Gastroesophageal sphincter (tissue), 4 donors: ENCODE data around the gene ASIC3. TPM values are rescaled to one million over a fixed set of nuclear protein-coding genes. Genes with fewer than 3 reads are reported as not detected.

ENCODE experiments used
- ATAC-seq: fragments of 150-250 bp; one replicate; pipeline ENCODE4 v1.9.1; 2016; ENCODE audit warnings: mild to moderate bottlenecking, moderate library complexity
- H3K27ac ChIP-seq, 4 donors: fragments of 200-600 bp; sonication (generic) in 3 of 4; 1 replicate in 3 of 4; 2 replicates in 1 of 4; pipeline ENCODE4 v1.5.1; 2016 to 2019
- H3K27me3 ChIP-seq: fragments of 200-600 bp; sonication (generic); one replicate; pipeline ENCODE4 v1.5.1; 2019
- H3K36me3 ChIP-seq, 2 donors: fragments of 200-600 bp; sonication (generic); one replicate each; pipeline ENCODE4 v1.5.1; 2019; ENCODE audit warnings: control low read depth in 1 of 2
- H3K4me1 ChIP-seq, 3 donors: fragments of 200-600 bp; sonication (generic); 1 replicate in 2 of 3; 2 replicates in 1 of 3; pipeline ENCODE4 v1.5.1; 2016 to 2019; ENCODE audit warnings: control low read depth in 2 of 3
- H3K4me3 ChIP-seq, 2 donors: fragments of 200-600 bp; sonication (generic); one replicate each; pipeline ENCODE4 v1.5.1; 2019; ENCODE audit warnings: mild to moderate bottlenecking in 1 of 2, moderate library complexity in 1 of 2
- H3K9me3 ChIP-seq, 3 donors: fragments of 200-600 bp; sonication (generic); one replicate each; pipeline ENCODE4 v1.5.1; 2017 to 2019; ENCODE audit warnings: control low read depth in 2 of 3
- CTCF ChIP-seq, 4 experiments: fragments of 200-600 bp in 2 of 4; fragments of 450-650 bp in 2 of 4; sonication (generic) in 1 of 4; IDR thresholded peaks; one replicate each; pipeline ENCODE4 v1.5.1; 2017 to 2019; ENCODE audit warnings: antibody characterized with exemption in 4 of 4, mild to moderate bottlenecking in 2 of 4, moderate library complexity in 2 of 4
- EP300 ChIP-seq: sonication (generic); formaldehyde crosslinking; IDR thresholded peaks from one replicate; pipeline ENCODE4 v1.6.1; 2017; ENCODE audit warnings: antibody characterized with exemption, mild to moderate bottlenecking
- POLR2A ChIP-seq, 2 donors: fragments of 450-650 bp; IDR thresholded peaks; one replicate each; pipeline ENCODE4 v1.6.1; 2017; ENCODE audit warnings: antibody characterized with exemption in 2 of 2, mild to moderate bottlenecking in 2 of 2, moderate library complexity in 1 of 2
- POLR2AphosphoS5 ChIP-seq: sonication (generic); formaldehyde crosslinking; IDR thresholded peaks from one replicate; pipeline ENCODE4 v1.6.1; 2017; ENCODE audit warnings: antibody characterized with exemption
- WGBS, 2 donors: methylation state at CpG; one replicate each; pipeline ENCODE4 v1.1.5; 2018; ENCODE audit warnings: low coverage in 1 of 2; 5-methylcytosine and 5-hydroxymethylcytosine counted together
- total RNA-seq, 4 donors: library from RNA; depleted of rRNA; stranded (reverse); fragments of >200 nt; gene quantifications; one replicate each; pipeline ENCODE4 v1.1.0, GENCODE V29; 2016

The ASIC3 gene
- total RNA-seq, 4 donors from 2014 or later = 1.7 to 3.1 (median 2.1) TPM; not detected in 1

- no peak overlapping the region for H3K4me3 ChIP-seq
Observed at GRCh38 chr7:151016942-151017341, 31.4 kb upstream of the ASIC3 start.

GRCh38 chr7:151017370-151017952 is 30.9 kb upstream of the ASIC3 start:
- TF ChIP-seq EP300 = no peak
- WGBS, 2 donors = no CpG with 5 or more reads among the region's 13 CpGs
- Histone ChIP-seq H3K27me3 (peaks cover 93% of the 10 kb centered on the region), H3K36me3 (no peaks in the 10 kb centered on the region), H3K4me1 (peaks cover 0 to 40% (median 30%) of the 10 kb centered on the region in 3 donors), H3K27ac (no peak overlapping the region), H3K9me3 (no peaks in the 10 kb centered on the region), H3K4me3 (no peak overlapping the region)
- no peak for ATAC-seq

More at GRCh38 chr7:151016942-151017341, 31.4 kb upstream of the ASIC3 start:
- TF ChIP-seq EP300 (no peak), CTCF (IDR thresholded peaks at IDR 0.05) (no peak), POLR2A (IDR thresholded peaks at IDR 0.05) (no peak), POLR2AphosphoS5 (no peak)
- Histone ChIP-seq H3K4me1 (peaks cover 0 to 40% (median 30%) of the 10 kb centered on the region in 3 donors), H3K27ac (no peak overlapping the region), H3K36me3 (no peaks in the 10 kb centered on the region), H3K9me3 (no peaks in the 10 kb centered on the region), H3K27me3 (peaks cover 98% of the 10 kb centered on the region)
- ATAC-seq = no peak
- WGBS, 2 donors = 90% methylated on average over 2 of the region's 15 CpGs; no CpG with 5 or more reads in 1 of the 2 donors

GRCh38 chr7:151017953-151018420 is 30.3 kb upstream of the ASIC3 start:
- H3K9me3 ChIP-seq = no peaks in the 10 kb centered on the region
- H3K27me3 ChIP-seq = peaks cover 88% of the 10 kb centered on the region
- TF ChIP-seq EP300 = no peak
- TF ChIP-seq CTCF (IDR thresholded peaks at IDR 0.05) = peak in 3 of 4 experiments; percentile 76 to 92 (median 81)
- ATAC-seq = peak; percentile 72
- 3 to 20% methylated on average over 1 to 17 of the region's 34 CpGs for WGBS, 2 donors
- H3K4me3 ChIP-seq = peak overlapping the region in 1 of 2 donors; percentile 38
- H3K36me3 ChIP-seq = no peaks in the 10 kb centered on the region
- peaks cover 0 to 36% (median 28%) of the 10 kb centered on the region in 3 donors for H3K4me1 ChIP-seq
- no peak overlapping the region for H3K27ac ChIP-seq

- Histone ChIP-seq H3K27ac (no peak overlapping the region), H3K4me3 (peak overlapping the region in 1 of 2 donors; percentile 38), H3K9me3 (no peaks in the 10 kb centered on the region), H3K27me3 (peaks cover 88% of the 10 kb centered on the region), H3K4me1 (peaks cover 0 to 30% (median 22%) of the 10 kb centered on the region in 3 donors), H3K36me3 (no peaks in the 10 kb centered on the region)
- no peak for TF ChIP-seq POLR2AphosphoS5
- 2% methylated on average over 8 of the region's 82 CpGs; no CpG with 5 or more reads in 1 of the 2 donors for WGBS, 2 donors
- no peak for ATAC-seq
Observed at GRCh38 chr7:151018421-151019129, 29.8 kb upstream of the ASIC3 start.

- Histone ChIP-seq H3K36me3 (no peaks in the 10 kb centered on the region), H3K27me3 (peaks cover 88% of the 10 kb centered on the region), H3K9me3 (no peaks in the 10 kb centered on the region), H3K4me1 (peaks cover 0 to 25% (median 17%) of the 10 kb centered on the region in 3 donors), H3K27ac (no peak overlapping the region), H3K4me3 (peak overlapping the region in 1 of 2 donors; percentile 38)
- no peak for TF ChIP-seq EP300
- no peak for TF ChIP-seq CTCF (IDR thresholded peaks at IDR 0.05)
- no peak for TF ChIP-seq POLR2AphosphoS5
- no peak for TF ChIP-seq POLR2A (IDR thresholded peaks at IDR 0.05)
- no peak for ATAC-seq
- WGBS, 2 donors = 57% methylated on average over 3 of the region's 20 CpGs; no CpG with 5 or more reads in 1 of the 2 donors
Observed at GRCh38 chr7:151019130-151019447, 29.2 kb upstream of the ASIC3 start.

GRCh38 chr7:151020231-151020630 is 28.1 kb upstream of the ASIC3 start:
- Histone ChIP-seq H3K27ac (no peak overlapping the region), H3K4me3 (no peak overlapping the region), H3K4me1 (peaks cover 0 to 20% (median 16%) of the 10 kb centered on the region in 3 donors), H3K9me3 (no peaks in the 10 kb centered on the region), H3K27me3 (peaks cover 78% of the 10 kb centered on the region), H3K36me3 (no peaks in the 10 kb centered on the region)
- no peak for TF ChIP-seq EP300
- TF ChIP-seq CTCF (IDR thresholded peaks at IDR 0.05) = no peak
- TF ChIP-seq POLR2A (IDR thresholded peaks at IDR 0.05) = no peak
- TF ChIP-seq POLR2AphosphoS5 = no peak
- WGBS, 2 donors = 15% methylated on average over 2 of the region's 7 CpGs; no CpG with 5 or more reads in 1 of the 2 donors
- no peak for ATAC-seq
